ENCODE data around the gene ZNF408. TPM values are rescaled to one million over a fixed set of nuclear protein-coding genes. Genes with fewer than 3 reads are reported as not detected.
A peak's percentile ranks its signal among the peaks of the same experiment; 100 is the strongest.
"Not testable (repeated sequence)": the region's sequence is repeated elsewhere in the genome, so short reads cannot be mapped to it uniquely, and the experiment has no call there.

ZNF408 gene
- total RNA-seq = 12.4 and 13.8 TPM in 2 replicates

GRCh38 chr11:46700241-46701077, at the start of gene ZNF408, which contains the start of gene ARHGAP1:
Gene ZNF408 (plus strand): TSS chr11:46701031. CDS start chr11:46701048, 17 bp downstream.
Gene ARHGAP1 (minus strand): TSS chr11:46700619. CDS start chr11:46696107, 4,512 bp downstream.
- peak; percentile 93 for DNase-seq (ENCODE audit: extremely low read depth, low read depth, low spot score)

- DNase-seq (ENCODE audit: extremely low read depth, low read depth, low spot score) = no peak
Observed at GRCh38 chr11:46655631-46656030, 45.2 kb upstream of the ZNF408 start.

- DNase-seq (ENCODE audit: extremely low read depth, low read depth, low spot score) = no peak
Observed at GRCh38 chr11:46657186-46657585, 43.6 kb upstream of the ZNF408 start.

GRCh38 chr11:46658259-46658658, 42.6 kb upstream of the ZNF408 start:
- DNase-seq (ENCODE audit: extremely low read depth, low read depth, low spot score) = no peak

GRCh38 chr11:46659908-46660307, 40.9 kb upstream of the ZNF408 start:
- DNase-seq (ENCODE audit: extremely low read depth, low read depth, low spot score) = no peak

GRCh38 chr11:46661836-46662235, 39.0 kb upstream of the ZNF408 start:
- no peak for DNase-seq (ENCODE audit: extremely low read depth, low read depth, low spot score)

- DNase-seq (ENCODE audit: extremely low read depth, low read depth, low spot score) = no peak
Observed at GRCh38 chr11:46662366-46662765, 38.5 kb upstream of the ZNF408 start.

- DNase-seq (ENCODE audit: extremely low read depth, low read depth, low spot score) = no peak
Observed at GRCh38 chr11:46663277-46663940, 37.4 kb upstream of the ZNF408 start.

- no peak for DNase-seq (ENCODE audit: extremely low read depth, low read depth, low spot score)
Observed at GRCh38 chr11:46664612-46665011, 36.2 kb upstream of the ZNF408 start.

- DNase-seq (ENCODE audit: extremely low read depth, low read depth, low spot score) = no peak
Observed at GRCh38 chr11:46665356-46665755, 35.5 kb upstream of the ZNF408 start.

- DNase-seq (ENCODE audit: extremely low read depth, low read depth, low spot score) = no peak
Observed at GRCh38 chr11:46666516-46666915, 34.3 kb upstream of the ZNF408 start.

GRCh38 chr11:46667043-46667481, 33.8 kb upstream of the ZNF408 start:
- DNase-seq (ENCODE audit: extremely low read depth, low read depth, low spot score) = no peak

GRCh38 chr11:46668480-46669085, 32.2 kb upstream of the ZNF408 start:
- DNase-seq (ENCODE audit: extremely low read depth, low read depth, low spot score) = no peak

- DNase-seq (ENCODE audit: extremely low read depth, low read depth, low spot score) = no peak
Observed at GRCh38 chr11:46669711-46670139, 31.1 kb upstream of the ZNF408 start.

GRCh38 chr11:46670521-46670920, 30.3 kb upstream of the ZNF408 start:
- not testable (repeated sequence) for DNase-seq (ENCODE audit: extremely low read depth, low read depth, low spot score)

GRCh38 chr11:46671958-46672315, 28.9 kb upstream of the ZNF408 start:
- DNase-seq (ENCODE audit: extremely low read depth, low read depth, low spot score) = no peak

- no peak for DNase-seq (ENCODE audit: extremely low read depth, low read depth, low spot score)
Observed at GRCh38 chr11:46672381-46672839, 28.4 kb upstream of the ZNF408 start.

GRCh38 chr11:46673713-46674462, 26.9 kb upstream of the ZNF408 start:
- DNase-seq (ENCODE audit: extremely low read depth, low read depth, low spot score) = no peak

GRCh38 chr11:46674463-46675287, 26.2 kb upstream of the ZNF408 start:
- DNase-seq (ENCODE audit: extremely low read depth, low read depth, low spot score) = no peak
